GM10248 (cell line): ENCODE measurements around the gene LMO1.
A peak's percentile ranks its signal among the peaks of the same experiment; 100 is the strongest.

ENCODE experiments used
- CTCF ChIA-PET: fragments of 300-600 bp; sonication (Branson Sonifier 250); formaldehyde crosslinking; extraction: SDS; loops from one replicate; lab custom pipeline; 2021; ENCODE audit warnings: antibody characterized with exemption; lab: Yijun Ruan, JAX
- POLR2A ChIA-PET: fragments of 350-650 bp; sonication (Branson Sonifier 250); formaldehyde crosslinking; extraction: SDS; loops from one replicate; lab custom pipeline; 2020; ENCODE audit warnings: antibody characterized with exemption; lab: Yijun Ruan, JAX
- DNase-seq: peaks from one replicate; pipeline ENCODE4 v3.0.0; 2012; ENCODE audit errors: extremely low spot score
- TF ChIP-seq, protein P1 (sequence below): IDR thresholded peaks from 2 replicates; pipeline ENCODE4 v1.5.1; 2012; ENCODE audit warnings: mild to moderate bottlenecking, low read depth; ENCODE audit errors: extremely low read depth, missing control alignments, control extremely low read depth

Gene LMO1

DNA sequence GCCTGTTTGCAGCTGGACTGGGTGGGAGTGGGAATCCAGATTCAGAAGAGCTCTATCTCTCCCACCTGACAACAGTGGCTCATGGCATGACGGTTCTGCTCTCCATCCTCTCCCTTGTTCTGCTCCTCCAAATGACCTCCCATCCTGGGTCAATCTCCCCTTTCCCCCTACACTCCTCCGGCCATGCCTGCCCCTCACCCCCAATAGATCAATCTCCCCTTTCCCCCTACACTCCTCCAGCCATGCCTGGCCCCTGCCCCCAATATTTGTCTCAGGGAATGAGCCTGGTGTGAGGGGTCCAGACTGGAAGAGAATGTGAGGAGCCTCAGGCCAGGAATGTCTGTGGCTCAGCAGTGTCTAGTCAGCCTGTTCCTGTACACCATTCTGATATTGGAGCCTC lies 64.0 kb downstream of the LMO1 start:
- POLR2A ChIA-PET = no interaction called here
- TF ChIP-seq, protein P1, sequence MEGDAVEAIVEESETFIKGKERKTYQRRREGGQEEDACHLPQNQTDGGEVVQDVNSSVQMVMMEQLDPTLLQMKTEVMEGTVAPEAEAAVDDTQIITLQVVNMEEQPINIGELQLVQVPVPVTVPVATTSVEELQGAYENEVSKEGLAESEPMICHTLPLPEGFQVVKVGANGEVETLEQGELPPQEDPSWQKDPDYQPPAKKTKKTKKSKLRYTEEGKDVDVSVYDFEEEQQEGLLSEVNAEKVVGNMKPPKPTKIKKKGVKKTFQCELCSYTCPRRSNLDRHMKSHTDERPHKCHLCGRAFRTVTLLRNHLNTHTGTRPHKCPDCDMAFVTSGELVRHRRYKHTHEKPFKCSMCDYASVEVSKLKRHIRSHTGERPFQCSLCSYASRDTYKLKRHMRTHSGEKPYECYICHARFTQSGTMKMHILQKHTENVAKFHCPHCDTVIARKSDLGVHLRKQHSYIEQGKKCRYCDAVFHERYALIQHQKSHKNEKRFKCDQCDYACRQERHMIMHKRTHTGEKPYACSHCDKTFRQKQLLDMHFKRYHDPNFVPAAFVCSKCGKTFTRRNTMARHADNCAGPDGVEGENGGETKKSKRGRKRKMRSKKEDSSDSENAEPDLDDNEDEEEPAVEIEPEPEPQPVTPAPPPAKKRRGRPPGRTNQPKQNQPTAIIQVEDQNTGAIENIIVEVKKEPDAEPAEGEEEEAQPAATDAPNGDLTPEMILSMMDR = no peak
- DNase-seq = no peak
- CTCF ChIA-PET = interaction anchor here (1.1 to 1.6 kb wide), 3 partner anchors 10 to 367 kb away, joined by 3 to 6 read pairs (median 4); partner anchors contain the start of gene LMO1

DNA sequence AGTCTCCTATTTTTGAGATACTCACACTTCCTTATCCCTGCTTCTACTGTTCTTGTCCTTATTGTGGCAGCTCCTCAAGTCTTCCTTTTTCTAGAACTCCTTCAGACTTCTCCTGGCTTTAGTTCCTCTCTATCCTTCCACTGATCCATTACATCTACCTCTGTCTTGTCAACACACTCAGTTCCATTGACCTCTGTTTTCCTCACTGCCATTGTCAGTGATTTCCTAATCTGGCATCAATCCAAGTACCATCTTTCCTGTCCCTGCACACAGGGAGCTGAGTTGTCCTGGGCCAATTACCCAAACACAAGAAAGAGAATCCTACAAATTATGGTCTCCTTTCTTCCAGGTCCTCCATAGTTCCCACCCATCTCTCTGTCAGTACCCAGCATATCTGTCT lies 66.9 kb downstream of the LMO1 start:
- ChIA-PET POLR2A (no interaction called here), CTCF (interaction anchor here (0.9 to 5.7 kb wide), 3 partner anchors 10 to 67 kb away, joined by 3 to 125 read pairs (median 3); partner anchors contain the start of gene LMO1)
- DNase-seq = no peak
- TF ChIP-seq, protein P1 = no peak

DNA sequence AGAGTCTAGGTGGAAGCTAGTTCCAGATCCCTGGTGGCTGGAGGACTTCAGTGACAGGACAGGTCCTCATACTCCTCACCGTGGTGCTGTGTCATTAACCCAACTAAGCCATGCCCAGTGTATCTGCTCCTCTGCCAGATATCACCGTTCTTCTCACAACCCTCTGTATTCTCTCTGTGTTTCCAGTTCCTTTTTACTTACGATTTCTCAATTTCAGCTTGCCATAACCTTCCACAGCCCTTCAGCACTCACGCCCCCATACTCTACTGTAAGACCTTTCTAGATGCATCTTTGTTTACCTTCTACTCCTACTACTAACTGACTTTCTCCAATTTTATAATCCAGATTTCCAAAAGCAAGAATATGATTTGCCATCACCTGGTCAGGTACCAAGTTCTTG lies 68.7 kb downstream of the LMO1 start:
- no peak for DNase-seq
- ChIA-PET CTCF (interaction anchor here (1.2 to 5.7 kb wide), 6 partner anchors 9 to 373 kb away, joined by 4 to 125 read pairs (median 6); partner anchors contain the start of gene LMO1), POLR2A (no interaction called here)
- TF ChIP-seq, protein P1 = no peak

DNA sequence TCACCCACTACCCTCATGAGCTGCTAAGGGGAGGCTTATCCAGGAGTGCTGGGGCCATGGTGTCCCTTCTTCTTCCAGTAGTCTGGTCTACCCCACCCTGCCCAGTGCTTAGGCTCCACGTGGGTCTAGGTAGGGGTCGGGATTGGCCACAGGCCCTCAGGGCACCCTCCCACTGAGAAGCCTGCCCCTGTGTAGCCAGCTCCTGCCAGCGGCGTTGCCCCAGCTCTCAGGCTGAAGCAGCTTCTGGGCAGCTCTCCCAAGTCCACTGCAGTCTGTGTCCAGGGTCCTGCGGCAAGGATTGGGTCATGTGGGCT lies 70.8 kb downstream of the LMO1 start:
- no peak for DNase-seq
- CTCF ChIA-PET = interaction anchor here (0.9 to 5.7 kb wide), 19 partner anchors 9 to 382 kb away, joined by 3 to 125 read pairs (median 5); partner anchors contain the start of genes LMO1 and RIC3
- TF ChIP-seq, protein P1 = no peak
- POLR2A ChIA-PET = no interaction called here

DNA sequence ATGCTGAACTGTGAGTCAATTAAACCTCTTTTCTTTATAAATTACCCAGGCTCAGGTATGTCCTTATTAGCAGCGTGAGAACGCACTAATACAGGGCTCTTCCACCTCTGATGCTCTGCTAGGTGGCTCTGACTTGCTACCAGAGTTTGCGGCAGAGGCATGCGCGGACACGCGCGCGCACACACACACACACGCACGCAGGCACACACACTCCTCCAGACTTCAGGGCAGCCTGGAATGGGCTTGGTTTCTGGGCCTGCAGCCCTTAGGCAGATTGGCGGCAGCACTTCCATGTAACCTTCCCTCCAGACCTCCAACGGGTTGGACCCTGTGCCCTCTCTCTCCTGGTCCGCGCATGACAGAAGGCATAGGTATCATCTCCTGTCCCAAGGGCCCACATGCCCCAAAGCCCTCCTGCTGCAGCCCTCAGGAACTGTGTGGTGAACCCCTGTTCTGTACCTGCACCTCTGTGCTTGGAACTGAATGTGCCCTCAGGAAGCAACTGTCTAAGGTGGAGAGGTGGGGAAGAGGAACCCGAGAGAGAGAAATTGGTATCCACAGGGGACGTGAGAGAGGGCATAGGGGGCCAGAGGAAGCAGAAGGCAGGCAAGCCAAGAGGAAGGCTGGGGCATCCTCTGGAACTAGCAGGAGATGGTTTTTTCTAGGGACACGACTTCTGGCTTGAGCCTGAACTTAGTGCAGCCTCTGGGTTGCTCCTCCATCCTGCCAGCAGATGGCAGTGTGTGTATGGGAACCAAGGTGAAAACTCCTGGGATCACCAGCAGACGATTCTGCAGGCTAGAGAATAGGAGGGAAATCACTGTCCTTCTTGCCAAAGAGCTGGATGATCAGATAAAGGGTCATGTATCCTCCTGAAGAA lies 71.4 kb downstream of the LMO1 start:
- TF ChIP-seq, protein P1 = peak; percentile 91
- CTCF ChIA-PET = interaction anchor here (0.9 to 5.7 kb wide), 17 partner anchors 9 to 383 kb away, joined by 3 to 125 read pairs (median 5); partner anchors contain the start of gene LMO1
- DNase-seq = peak; percentile 83
- POLR2A ChIA-PET = no interaction called here

DNA sequence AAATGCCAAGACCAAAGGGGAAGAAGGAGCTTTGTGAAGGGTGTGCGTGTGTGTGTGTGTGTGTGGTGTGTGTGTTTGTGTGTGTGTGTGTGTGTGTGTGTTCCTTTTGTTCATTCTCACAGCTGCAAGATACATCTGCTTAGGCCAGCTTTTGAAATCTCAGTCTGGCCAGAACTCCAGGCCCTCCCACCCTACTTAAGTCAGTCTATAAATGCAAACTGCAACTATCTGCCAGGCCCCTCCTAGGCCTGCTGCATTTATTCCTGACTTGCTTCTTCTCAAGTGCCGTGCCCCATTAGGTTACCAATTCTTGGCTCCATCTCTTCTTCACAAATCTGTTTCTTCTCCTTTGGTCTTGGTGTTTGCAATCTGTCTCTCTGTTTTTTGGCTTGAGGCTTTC lies 73.2 kb downstream of the LMO1 start:
- DNase-seq = no peak
- TF ChIP-seq, protein P1 = no peak
- CTCF ChIA-PET = interaction anchor here (0.7 to 2.2 kb wide), 10 partner anchors 9 to 376 kb away, joined by 3 to 12 read pairs (median 3); partner anchors contain the start of gene LMO1
- POLR2A ChIA-PET = no interaction called here
